ENCODE measurements around the gene MEOX2. TPM values are rescaled to one million over a fixed set of nuclear protein-coding genes. Genes with fewer than 3 reads are reported as not detected.

Gene MEOX2
- total RNA-seq, 6 experiments from 2014 or later, result 0.14 to 0.54 (median 0.33) TPM; not detected in 1

DNA sequence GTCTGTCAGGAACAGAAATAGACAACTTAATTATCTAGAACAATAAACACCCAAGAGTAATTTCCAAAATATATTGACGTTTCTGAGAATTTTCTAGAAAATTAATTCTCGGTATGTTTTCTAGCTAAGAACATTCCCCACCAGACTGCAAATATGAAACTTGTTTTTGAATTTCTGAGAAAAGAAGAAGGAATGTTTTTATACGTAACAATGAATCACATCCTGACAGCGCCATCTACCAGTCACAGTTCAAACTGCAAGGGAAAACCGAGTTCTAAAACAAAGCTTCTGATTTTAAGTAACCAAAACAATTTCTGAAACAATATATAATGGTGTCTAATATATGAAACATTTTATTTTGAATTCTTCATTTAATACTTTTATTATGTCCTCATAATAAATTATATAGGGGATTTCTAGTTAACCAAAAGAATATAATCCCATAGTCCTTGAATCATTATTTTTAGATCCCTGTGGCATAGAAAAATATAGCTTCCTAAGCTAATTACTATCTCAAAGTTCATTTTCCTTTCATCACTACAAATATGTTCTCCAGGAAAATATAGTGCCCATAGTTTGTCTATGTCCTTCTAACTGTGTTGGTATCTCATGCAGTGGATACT is 34.5 kb upstream of the MEOX2 start:
- 17% methylated on average over 5 of the region's 5 CpGs for WGBS (ENCODE audit: insufficient coverage, low coverage, low lambda C conversion rate, missing lambda C conversion rate)
- intact Hi-C loops (cut with DNase I), result no loop called here
- no peak for TF ChIP-seq POLR2A (IDR thresholded peaks at IDR 0.05)
- TF ChIP-seq, protein P1, sequence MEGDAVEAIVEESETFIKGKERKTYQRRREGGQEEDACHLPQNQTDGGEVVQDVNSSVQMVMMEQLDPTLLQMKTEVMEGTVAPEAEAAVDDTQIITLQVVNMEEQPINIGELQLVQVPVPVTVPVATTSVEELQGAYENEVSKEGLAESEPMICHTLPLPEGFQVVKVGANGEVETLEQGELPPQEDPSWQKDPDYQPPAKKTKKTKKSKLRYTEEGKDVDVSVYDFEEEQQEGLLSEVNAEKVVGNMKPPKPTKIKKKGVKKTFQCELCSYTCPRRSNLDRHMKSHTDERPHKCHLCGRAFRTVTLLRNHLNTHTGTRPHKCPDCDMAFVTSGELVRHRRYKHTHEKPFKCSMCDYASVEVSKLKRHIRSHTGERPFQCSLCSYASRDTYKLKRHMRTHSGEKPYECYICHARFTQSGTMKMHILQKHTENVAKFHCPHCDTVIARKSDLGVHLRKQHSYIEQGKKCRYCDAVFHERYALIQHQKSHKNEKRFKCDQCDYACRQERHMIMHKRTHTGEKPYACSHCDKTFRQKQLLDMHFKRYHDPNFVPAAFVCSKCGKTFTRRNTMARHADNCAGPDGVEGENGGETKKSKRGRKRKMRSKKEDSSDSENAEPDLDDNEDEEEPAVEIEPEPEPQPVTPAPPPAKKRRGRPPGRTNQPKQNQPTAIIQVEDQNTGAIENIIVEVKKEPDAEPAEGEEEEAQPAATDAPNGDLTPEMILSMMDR (IDR thresholded peaks at IDR 0.05), result peak; percentile 66 to 86 (median 80)
- ATAC-seq (peak; percentile 55 to 73 (median 62)), DNase-seq (peak in 1 of 3 donors; percentile 44)
- no peaks in the 10 kb centered on the region for H3K27me3 ChIP-seq
- H3K4me1 ChIP-seq, result no peaks in the 10 kb centered on the region
- H3K9me3 ChIP-seq, result no peaks in the 10 kb centered on the region
- H3K4me3 ChIP-seq, result no peak overlapping the region
- no peaks in the 10 kb centered on the region for H3K36me3 ChIP-seq
- no peak overlapping the region for H3K27ac ChIP-seq

DNA sequence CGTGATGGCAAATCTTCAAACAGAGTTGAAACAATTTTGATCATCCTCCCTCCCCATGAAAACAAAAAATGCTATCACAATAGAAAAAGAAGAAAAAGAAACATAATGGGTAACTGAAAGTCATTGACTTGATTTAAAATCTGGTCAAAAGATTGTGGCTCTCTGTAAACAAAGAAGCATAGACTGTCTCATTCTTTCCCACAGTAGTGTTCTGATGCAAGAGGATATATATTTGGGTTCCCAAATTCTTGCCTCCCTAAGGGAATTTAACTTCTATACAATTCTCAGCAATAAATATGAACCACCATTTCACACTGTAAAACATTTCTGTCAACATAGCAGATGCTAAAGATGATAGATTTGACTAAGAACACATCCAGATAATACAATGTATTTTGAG is 32.8 kb upstream of the MEOX2 start:
- Histone ChIP-seq H3K27me3 (no peaks in the 10 kb centered on the region), H3K27ac (no peak overlapping the region), H3K9me3 (no peaks in the 10 kb centered on the region), H3K4me3 (no peak overlapping the region), H3K4me1 (no peaks in the 10 kb centered on the region), H3K36me3 (no peaks in the 10 kb centered on the region)
- no peak for ATAC-seq
- intact Hi-C loops (cut with DNase I), result no loop called here
- WGBS (ENCODE audit: insufficient coverage, low coverage, low lambda C conversion rate, missing lambda C conversion rate), result 88% methylated on average over 1 of the region's 1 CpG
- no peak for DNase-seq
- TF ChIP-seq, protein P1 (IDR thresholded peaks at IDR 0.05), result no peak
- TF ChIP-seq POLR2A (IDR thresholded peaks at IDR 0.05), result no peak

DNA sequence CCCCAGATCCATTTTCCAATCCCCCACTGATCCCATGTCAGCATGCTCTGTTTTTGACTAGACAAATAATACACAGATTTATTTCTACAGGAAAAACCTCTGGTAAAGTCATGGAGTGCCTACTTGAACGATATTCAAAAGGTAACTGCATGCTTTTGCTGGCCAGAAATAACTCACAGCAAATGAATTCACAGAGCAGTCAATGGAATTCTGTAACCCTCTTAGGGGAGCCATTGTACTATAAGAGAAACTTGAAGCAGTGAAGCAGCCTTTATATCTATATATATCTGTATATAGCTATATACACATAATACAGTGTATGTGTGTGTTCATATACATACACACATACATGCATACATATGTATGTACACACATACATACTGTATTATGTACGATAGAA is 29.0 kb upstream of the MEOX2 start:
- H3K9me3 ChIP-seq, result no peaks in the 10 kb centered on the region
- no peak overlapping the region for H3K27ac ChIP-seq
- intact Hi-C loops (cut with DNase I), result no loop called here
- no peaks in the 10 kb centered on the region for H3K36me3 ChIP-seq
- no peaks in the 10 kb centered on the region for H3K4me1 ChIP-seq
- DNase-seq (no peak), ATAC-seq (no peak)
- H3K4me3 ChIP-seq, result no peak overlapping the region
- no peak for TF ChIP-seq POLR2A (IDR thresholded peaks at IDR 0.05)
- TF ChIP-seq, protein P1 (IDR thresholded peaks at IDR 0.05), result no peak
- 68% methylated on average over 2 of the region's 2 CpGs for WGBS (ENCODE audit: insufficient coverage, low coverage, low lambda C conversion rate, missing lambda C conversion rate)
- no peaks in the 10 kb centered on the region for H3K27me3 ChIP-seq

DNA sequence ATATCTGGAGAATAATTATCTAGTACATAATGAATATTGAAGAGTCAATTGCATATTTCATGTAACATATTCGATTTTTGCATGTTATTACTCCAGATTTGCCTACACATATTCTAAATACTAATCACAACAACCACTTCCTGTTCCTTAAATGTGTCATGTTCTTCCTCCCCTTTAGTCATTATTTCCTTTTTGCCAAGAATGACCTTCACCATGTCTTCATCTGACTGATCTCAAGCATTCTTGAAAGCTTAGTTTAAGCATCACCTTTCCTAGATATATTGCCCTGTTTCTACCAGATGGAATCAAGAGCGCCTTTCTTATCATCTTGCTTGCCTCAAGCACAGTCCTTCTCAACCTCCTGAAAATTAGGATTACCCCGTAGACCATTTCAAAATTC is 23.5 kb upstream of the MEOX2 start:
- Histone ChIP-seq H3K27ac (no peak overlapping the region), H3K4me3 (no peak overlapping the region), H3K36me3 (no peaks in the 10 kb centered on the region), H3K9me3 (no peaks in the 10 kb centered on the region), H3K4me1 (no peaks in the 10 kb centered on the region), H3K27me3 (no peaks in the 10 kb centered on the region)
- ATAC-seq, result no peak
- TF ChIP-seq, protein P1 (IDR thresholded peaks at IDR 0.05), result no peak
- no peak for TF ChIP-seq POLR2A (IDR thresholded peaks at IDR 0.05)
- intact Hi-C loops (cut with DNase I), result no loop called here
- no peak for DNase-seq
- WGBS (ENCODE audit: insufficient coverage, low coverage, low lambda C conversion rate, missing lambda C conversion rate), result 78% methylated on average over 3 of the region's 3 CpGs

All from right lobe of liver (tissue), 6 donors.